Epithelial cell of esophagus (primary cell): ENCODE measurements around the gene KSR1.

Experiments
- DNase-seq: peaks from one replicate; pipeline ENCODE4 v3.0.0; 2010; ENCODE audit warnings: low read depth
- H3K4me3 ChIP-seq: 2 replicates; pipeline ENCODE4 v1.5.1; 2011; ENCODE audit warnings: mild to moderate bottlenecking, low read length, control low read depth
- TF ChIP-seq, protein P1 (sequence below): IDR thresholded peaks from 2 replicates; pipeline ENCODE4 v1.5.1; 2011; ENCODE audit warnings: low read depth, mild to moderate bottlenecking, low read length, control low read depth, inconsistent platforms; ENCODE audit not compliant: insufficient read depth; ENCODE audit errors: missing control alignments

KSR1 gene

DNA sequence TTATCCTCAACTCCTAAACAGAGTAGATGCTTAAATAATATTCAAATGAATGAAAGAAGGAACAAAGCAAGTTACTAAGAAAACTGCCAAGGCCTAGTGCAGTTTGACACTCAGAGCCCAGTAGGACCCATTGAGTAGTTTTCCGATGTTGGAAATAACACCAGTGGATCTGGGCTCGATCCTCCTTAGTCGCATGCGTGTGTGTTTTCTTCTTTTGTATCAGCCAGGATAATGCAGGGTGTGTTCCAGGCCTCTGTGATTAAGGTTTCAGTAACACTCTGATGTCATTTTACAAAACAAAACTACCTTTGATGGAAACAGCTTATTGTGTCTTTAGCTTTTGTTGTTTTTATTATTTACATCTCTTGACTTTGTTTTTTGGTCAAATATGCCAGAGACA is 24.5 kb downstream of the KSR1 start:
- TF ChIP-seq, protein P1, sequence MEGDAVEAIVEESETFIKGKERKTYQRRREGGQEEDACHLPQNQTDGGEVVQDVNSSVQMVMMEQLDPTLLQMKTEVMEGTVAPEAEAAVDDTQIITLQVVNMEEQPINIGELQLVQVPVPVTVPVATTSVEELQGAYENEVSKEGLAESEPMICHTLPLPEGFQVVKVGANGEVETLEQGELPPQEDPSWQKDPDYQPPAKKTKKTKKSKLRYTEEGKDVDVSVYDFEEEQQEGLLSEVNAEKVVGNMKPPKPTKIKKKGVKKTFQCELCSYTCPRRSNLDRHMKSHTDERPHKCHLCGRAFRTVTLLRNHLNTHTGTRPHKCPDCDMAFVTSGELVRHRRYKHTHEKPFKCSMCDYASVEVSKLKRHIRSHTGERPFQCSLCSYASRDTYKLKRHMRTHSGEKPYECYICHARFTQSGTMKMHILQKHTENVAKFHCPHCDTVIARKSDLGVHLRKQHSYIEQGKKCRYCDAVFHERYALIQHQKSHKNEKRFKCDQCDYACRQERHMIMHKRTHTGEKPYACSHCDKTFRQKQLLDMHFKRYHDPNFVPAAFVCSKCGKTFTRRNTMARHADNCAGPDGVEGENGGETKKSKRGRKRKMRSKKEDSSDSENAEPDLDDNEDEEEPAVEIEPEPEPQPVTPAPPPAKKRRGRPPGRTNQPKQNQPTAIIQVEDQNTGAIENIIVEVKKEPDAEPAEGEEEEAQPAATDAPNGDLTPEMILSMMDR: no peak
- no peak overlapping the region for H3K4me3 ChIP-seq
- peak; percentile 39 for DNase-seq

DNA sequence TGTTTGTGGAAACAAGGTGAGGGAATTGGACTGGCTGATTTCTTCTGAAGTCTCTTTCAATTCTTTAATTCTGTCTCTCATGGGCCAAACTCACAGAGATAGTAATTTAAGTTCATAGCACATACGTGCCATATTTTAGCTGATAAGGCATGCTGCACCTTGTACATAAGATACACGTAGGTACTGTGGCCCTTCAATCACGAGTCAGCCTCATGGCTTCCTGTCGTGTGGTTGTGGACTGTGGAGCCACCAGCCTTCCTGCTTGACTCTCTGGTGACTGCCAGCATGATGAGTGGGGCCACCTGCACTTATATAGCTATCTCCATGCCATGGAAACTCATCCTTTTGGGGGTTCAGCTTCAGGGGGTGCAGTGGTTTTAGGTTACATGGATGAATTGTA is 25.1 kb downstream of the KSR1 start:
- DNase-seq: no peak
- no peak overlapping the region for H3K4me3 ChIP-seq
- TF ChIP-seq, protein P1: no peak

DNA sequence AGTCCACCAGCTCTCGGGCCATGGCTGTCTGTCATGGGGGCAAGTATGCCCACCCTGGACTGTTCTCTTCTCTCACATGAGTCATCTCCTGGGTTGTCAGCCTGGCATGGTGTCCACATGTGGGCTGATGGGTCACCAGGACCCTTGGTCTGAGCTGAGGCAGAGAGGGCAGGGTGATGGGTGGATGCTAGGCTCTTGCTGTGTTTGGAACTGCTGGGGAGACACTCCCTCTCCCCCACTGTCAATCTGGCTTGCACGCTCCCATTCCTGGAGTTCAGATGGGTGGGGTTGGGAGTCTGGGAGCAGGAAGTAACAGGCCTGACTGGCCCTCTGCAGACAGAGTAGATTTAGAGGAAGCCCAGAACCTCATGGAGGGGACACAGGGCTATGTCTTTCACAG is 28.9 kb downstream of the KSR1 start:
- DNase-seq: no peak
- TF ChIP-seq, protein P1: no peak
- no peak overlapping the region for H3K4me3 ChIP-seq

DNA sequence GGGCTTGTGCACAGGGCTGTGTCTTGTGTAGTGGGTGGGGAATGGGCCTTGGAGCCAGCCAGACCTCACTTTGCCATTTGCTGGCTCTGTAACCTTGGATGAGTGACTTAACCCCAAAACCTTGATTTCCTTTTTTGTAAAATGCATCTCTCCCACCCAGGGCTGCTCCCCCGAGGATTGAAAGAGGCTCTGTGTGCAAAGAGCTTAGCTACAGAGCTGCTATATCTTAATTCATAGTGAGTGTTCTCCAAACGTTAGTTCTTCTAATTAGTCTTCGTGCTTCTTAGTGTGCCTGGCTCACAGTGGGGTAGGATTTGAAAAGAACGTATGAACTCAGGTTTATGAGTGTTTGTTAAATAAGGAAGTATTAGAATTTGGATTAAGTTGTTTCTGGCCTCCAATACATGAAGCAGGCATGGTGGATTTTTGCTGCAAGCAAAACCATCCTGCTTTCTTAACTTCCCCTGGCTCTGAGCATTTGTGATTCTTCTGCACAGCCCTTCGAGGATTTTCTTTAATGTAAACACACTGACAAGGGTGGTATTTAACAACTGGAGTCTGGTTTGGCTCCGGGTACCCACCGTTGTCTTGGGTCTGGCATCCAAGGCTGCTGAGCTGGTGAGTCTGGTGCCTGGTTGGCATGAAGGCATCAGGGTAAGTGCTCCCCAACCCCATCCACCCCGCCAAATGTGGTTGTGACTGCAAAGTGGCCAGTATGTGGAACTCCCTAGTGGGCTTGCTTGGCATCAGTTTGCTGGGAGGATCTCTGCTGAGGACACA is 29.7 kb downstream of the KSR1 start:
- DNase-seq: no peak
- H3K4me3 ChIP-seq: no peak overlapping the region
- TF ChIP-seq, protein P1: no peak

DNA sequence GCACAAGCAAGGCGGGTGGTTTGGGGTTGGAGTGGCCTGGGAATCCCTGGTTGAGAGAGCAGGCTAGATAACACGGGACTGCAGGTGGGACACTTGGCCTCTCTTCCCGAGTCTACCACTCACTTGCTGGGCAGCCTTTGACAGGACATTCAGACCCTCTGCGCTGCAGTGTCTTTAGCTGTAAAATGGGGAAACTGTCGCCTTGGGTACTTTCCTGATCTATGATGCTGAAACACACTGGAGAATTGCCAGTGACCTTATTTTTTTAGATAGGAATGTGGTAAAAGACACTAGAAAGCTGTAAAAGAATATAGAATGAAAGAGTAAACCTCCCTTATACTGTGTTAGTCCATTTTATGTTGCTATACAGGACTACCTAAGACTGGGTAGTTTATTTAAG is 30.5 kb downstream of the KSR1 start:
- TF ChIP-seq, protein P1: no peak
- no peak for DNase-seq
- H3K4me3 ChIP-seq: no peak overlapping the region

DNA sequence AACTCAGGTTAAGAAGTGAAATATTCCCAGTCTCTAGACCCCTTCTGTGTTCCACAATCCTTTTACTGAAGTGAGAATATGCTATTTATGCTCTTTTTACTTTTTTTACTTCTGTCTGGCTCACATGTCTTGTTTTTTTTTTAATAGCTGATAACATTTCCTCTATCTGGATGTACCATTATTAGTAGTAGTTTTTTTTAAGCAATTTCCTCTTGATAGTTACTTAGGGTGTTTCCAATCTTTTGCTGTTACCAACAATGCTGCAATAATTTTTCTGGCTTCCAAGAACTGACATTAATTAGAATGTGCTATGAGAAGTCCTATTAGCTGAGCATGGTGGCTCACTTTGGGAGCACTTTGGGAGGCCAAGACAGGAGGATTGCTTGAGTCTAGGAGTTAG is 32.0 kb downstream of the KSR1 start:
- H3K4me3 ChIP-seq: no peak overlapping the region
- TF ChIP-seq, protein P1: no peak
- DNase-seq: no peak
